CD4-positive, CD25-positive, alpha-beta regulatory T cell (primary cell): ENCODE measurements around the gene IPO5. TPM values are rescaled to one million over a fixed set of nuclear protein-coding genes. Genes with fewer than 3 reads are reported as not detected.

Experiments
- polyA plus RNA-seq, 4 donors: library from polyadenylated mRNA; unstranded; fragments of 300-500 nt; fragmentation: Illumina TruSeq; gene quantifications; one replicate each; pipeline ENCODE4 v1.2.3, GENCODE V29; 2021
- total RNA-seq: library from RNA; stranded (reverse); gene quantifications from one replicate; pipeline ENCODE4 v1.2.3, GENCODE V29; 2022

The IPO5 gene
- total and polyA plus RNA-seq, 5 donors from 2014 or later, result 27.7 to 82.4 (median 35.4) TPM

Other genes with a start within 250 kb of the IPO5 start
- 0.79 TPM for gene FARP1, start 189.4 kb downstream of the IPO5 start, total RNA-seq
- gene FARP1, start 189.4 kb downstream of the IPO5 start, polyA plus RNA-seq, result under 1 TPM; 0.25 to 0.56 (median 0.44) TPM
- gene RNF113B, start 223.6 kb downstream of the IPO5 start, total RNA-seq, result not detected
- not detected for gene RNF113B, start 223.6 kb downstream of the IPO5 start, polyA plus RNA-seq